Amniotic epithelial cell (primary cell): ENCODE measurements around the gene OR2S2.
A peak's percentile ranks its signal among the peaks of the same experiment; 100 is the strongest.

ENCODE experiments used
- DNase-seq: peaks from one replicate; pipeline ENCODE4 v3.0.0-alpha.2; 2010; ENCODE audit warnings: low read depth

Gene OR2S2

DNA sequence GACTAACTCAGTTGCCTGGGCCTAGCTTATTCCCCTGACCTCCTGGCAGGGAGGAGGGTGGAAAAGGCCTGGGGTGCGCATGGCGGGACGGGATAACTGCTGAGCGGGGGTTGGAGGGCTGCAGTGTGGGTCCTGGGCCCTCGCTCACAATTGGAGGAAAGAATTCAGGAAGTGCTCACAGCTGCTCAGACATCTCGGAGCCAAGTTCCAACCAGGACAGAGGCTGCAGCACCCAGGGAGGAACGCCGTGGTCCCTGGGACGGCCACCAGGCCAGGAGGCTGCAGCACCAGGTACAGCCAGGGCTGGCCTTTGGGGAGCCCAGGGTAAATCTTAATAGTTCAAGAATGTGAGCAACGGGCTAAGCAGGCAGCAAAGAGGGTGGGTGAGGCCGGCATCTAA is 48.7 kb downstream of the OR2S2 start, which contains the start of gene SPAAR:
TSS of gene SPAAR (plus strand) at position 217 of the 400 bp plus-strand sequence. CDS start 974 bp downstream, outside the sequence.
- DNase-seq, result no peak

DNA sequence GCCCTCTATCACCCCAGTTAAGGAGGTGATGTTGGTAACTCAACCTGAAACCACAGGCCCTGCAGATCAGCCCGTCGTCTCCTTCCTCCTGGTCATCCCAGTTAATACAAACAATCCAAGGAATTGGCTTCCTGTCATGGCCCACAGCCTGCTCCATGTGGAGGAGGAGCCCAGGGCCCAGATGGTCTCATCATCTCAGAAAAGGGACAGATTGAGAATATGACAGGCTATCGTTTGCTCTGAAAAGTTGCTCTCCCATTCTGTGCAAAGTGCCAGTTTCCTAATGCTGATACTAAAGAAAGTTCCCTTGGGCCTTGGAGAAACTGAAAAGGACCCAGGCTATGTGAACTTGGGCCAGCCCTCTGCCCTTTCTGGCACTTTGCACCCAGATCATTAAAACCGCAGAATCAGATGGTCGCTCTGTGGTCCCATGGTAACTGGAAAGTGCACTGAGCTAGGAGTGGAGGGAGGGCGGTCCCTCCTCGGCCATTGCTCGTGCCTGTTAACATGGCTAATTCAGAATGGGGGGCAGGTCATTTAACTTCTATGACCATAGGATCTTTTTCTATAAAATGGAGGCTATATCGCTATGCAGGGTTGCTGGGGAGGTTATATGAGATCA is 49.3 kb downstream of the OR2S2 start:
- DNase-seq, result no peak

DNA sequence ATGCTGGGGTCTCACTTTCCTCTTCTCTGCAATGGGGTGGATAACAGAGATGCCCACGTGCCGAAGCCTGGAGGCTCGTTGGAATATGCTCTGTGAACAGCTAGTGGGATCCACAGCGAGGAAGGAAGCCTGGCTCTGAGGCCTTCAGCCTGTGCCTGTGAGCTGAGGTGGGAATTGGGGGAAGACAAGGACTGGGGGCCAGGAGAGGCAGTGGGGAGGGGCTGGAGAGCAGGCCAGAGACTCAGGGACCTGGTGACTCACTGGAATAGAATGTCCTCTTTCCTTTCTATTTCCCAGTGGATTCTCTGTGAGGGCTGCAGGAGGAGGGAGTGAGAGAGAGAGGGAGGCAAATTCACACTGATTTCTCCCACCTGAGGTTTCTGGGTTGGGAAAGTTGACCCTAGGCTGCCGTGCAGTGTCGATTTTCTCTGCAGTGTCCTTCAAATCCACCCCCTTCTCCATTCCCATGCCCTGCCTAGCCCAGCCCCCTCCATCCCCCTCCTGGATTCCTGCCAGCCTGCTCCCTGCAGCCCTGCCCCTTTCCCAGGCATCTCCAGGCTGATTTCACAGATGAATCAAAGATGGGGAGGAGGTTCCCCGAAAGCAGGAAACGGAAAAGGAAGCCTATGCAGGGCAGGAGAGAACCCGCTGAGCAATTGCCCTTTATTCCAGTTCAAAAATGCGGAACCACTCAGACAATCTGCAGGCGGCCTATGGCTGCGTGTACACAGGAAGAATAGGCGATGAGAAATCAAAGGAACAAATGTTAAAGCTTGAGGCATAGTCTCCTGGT is 50.0 kb downstream of the OR2S2 start:
- peak; percentile 97 for DNase-seq
